Measurements from ENCODE around the gene LGALS16. TPM values are rescaled to one million over a fixed set of nuclear protein-coding genes. Genes with fewer than 3 reads are reported as not detected.

Gene LGALS16

DNA sequence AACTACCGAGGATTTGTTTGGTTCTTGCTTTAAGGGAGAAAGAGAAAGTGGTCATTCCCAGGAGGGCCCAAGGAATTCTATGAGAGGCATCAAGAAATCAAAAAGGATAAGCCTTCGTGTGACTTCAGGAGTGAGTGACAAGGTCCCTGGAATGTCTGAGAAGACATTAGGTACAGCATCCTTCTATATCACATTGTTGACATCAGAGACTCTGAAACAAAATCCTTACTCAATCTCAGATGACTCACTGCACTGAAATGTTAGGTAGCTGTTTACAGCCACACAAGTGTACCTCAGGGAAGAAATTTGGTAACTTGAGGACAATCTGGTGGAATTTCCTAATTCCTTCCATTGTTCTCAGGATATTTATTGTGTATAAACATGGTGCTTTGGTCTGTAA is 40.7 kb downstream of the LGALS16 start:
- H3K27me3 ChIP-seq (ENCODE audit: control insufficient read depth, insufficient read depth, low read length), result peaks cover 20% of the 10 kb centered on the region
- H3K9me3 ChIP-seq (replicated peaks; ENCODE audit: low read length), result no peaks in the 10 kb centered on the region
- H3K9ac ChIP-seq (ENCODE audit: low read depth, low read length), result no peak overlapping the region
- no peaks in the 10 kb centered on the region for H3K4me1 ChIP-seq (ENCODE audit: control insufficient read depth, insufficient read depth, low read length)
- no peak overlapping the region for H3K4me3 ChIP-seq (ENCODE audit: low read length)
- H3K36me3 ChIP-seq (ENCODE audit: insufficient read depth, low read length), result no peaks in the 10 kb centered on the region
- H3K4me2 ChIP-seq (ENCODE audit: low read length), result no peak overlapping the region

GRCh38 chr19:39698535-39698934 is 42.8 kb downstream of the LGALS16 start:
- Histone ChIP-seq H3K4me2 (ENCODE audit: low read length) (no peak overlapping the region), H3K4me1 (ENCODE audit: control insufficient read depth, insufficient read depth, low read length) (no peaks in the 10 kb centered on the region), H3K36me3 (ENCODE audit: insufficient read depth, low read length) (no peaks in the 10 kb centered on the region), H3K4me3 (ENCODE audit: low read length) (no peak overlapping the region), H3K9ac (ENCODE audit: low read depth, low read length) (no peak overlapping the region), H3K27me3 (ENCODE audit: control insufficient read depth, insufficient read depth, low read length) (peaks cover 16% of the 10 kb centered on the region), H3K9me3 (replicated peaks; ENCODE audit: low read length) (no peaks in the 10 kb centered on the region)

- no peaks in the 10 kb centered on the region for H3K36me3 ChIP-seq (ENCODE audit: insufficient read depth, low read length)
- H3K4me1 ChIP-seq (ENCODE audit: control insufficient read depth, insufficient read depth, low read length), result no peaks in the 10 kb centered on the region
- no peak overlapping the region for H3K4me3 ChIP-seq (ENCODE audit: low read length)
- no peak overlapping the region for H3K9ac ChIP-seq (ENCODE audit: low read depth, low read length)
- H3K9me3 ChIP-seq (replicated peaks; ENCODE audit: low read length), result no peaks in the 10 kb centered on the region
- H3K4me2 ChIP-seq (ENCODE audit: low read length), result no peak overlapping the region
- peaks cover 3% of the 10 kb centered on the region for H3K27me3 ChIP-seq (ENCODE audit: control insufficient read depth, insufficient read depth, low read length)
Observed at GRCh38 chr19:39701291-39701690, 45.6 kb downstream of the LGALS16 start.

DNA sequence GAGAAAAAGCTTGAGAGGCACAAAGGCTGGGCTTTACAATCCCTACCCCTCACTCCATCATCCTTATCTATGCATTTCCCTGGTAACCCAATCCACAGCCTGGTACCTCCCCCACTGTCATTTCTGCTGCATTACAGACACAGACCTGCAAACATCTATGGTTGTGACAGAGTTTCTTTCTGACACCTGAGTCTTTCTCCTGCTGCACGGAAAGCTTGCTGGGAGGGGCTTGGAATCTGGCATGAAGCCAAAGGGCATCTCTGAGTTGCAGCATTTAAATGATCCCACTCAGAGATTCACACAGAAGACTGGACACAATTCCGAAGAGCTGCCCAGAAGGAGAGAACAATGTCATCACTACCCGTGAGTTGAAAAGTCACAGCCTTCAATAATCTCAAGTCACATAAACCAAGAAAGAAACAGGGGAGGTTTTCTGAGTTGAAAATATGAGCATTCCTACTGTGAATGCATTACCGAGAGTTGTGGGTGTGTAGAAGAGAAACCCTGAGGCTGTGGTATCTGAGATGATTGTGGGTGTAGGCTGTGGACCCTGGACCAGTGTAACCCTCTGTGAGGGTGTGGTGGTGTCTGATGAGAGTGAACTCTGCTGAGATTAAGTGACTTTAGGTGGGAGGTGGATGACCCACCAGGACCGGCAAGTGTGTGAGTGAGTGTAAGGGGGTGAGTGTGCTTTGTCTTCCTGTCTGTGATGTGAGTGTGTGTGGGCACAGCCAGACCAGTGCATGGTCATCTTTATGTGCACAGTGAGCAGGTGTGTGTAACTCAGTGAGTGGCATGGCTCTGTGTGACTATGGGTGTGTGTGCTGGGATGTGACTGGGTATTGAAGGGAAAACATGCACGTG is 48.7 kb downstream of the LGALS16 start, which contains the start of gene LGALS14:
TSS of gene LGALS14 (plus strand) at position 301 of the 864 bp plus-strand sequence. CDS start at position 349, 48 bp downstream.
- no peak within 1 kb of the TSS for H3K4me3 ChIP-seq (ENCODE audit: low read length)
- no peaks in the 10 kb centered on the region for H3K9me3 ChIP-seq (replicated peaks; ENCODE audit: low read length)
- no peaks in the 10 kb centered on the region for H3K27me3 ChIP-seq (ENCODE audit: control insufficient read depth, insufficient read depth, low read length)
- H3K9ac ChIP-seq (ENCODE audit: low read depth, low read length), result no peak within 1 kb of the TSS
- no peaks in the 10 kb centered on the region for H3K4me1 ChIP-seq (ENCODE audit: control insufficient read depth, insufficient read depth, low read length)
- no peak within 1 kb of the TSS for H3K4me2 ChIP-seq (ENCODE audit: low read length)
- no peaks in the 10 kb centered on the region for H3K36me3 ChIP-seq (ENCODE audit: insufficient read depth, low read length)

DNA sequence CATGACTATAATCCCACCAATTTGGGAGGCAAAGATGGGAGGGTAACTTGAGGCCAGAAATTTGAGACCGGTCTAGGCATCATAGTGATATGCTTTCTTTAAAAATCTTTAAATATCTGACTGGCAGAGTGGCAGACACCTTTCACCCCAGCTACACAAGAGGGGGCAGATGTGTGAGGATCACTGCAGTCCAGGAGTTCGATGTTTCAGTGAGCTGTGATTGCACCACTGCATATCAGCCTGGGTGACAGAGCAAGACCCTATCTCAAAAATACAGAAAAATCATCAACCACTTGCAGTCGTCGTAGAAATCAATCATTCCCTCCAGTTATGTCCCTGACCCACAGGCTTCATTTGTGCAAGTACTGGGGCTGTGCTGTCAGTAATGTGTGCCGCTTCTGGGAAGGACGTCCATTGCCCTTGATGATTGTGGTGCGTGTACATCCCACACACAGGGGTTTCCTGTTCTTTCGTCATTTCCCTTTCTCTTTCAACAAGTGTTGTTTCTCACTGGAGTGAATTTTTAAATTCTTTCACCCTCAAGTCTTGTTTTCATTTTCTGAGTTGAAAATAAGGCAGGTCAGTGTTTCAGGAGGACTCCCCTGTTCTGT is 50.0 kb downstream of the LGALS16 start:
- no peak overlapping the region for H3K4me2 ChIP-seq (ENCODE audit: low read length)
- no peak overlapping the region for H3K9ac ChIP-seq (ENCODE audit: low read depth, low read length)

GRCh38 chr19:39708594-39708993 is 52.9 kb downstream of the LGALS16 start:
- Histone ChIP-seq H3K9me3 (replicated peaks; ENCODE audit: low read length) (no peaks in the 10 kb centered on the region), H3K4me3 (ENCODE audit: low read length) (no peak overlapping the region), H3K9ac (ENCODE audit: low read depth, low read length) (no peak overlapping the region), H3K36me3 (ENCODE audit: insufficient read depth, low read length) (no peaks in the 10 kb centered on the region), H3K4me2 (ENCODE audit: low read length) (no peak overlapping the region), H3K4me1 (ENCODE audit: control insufficient read depth, insufficient read depth, low read length) (no peaks in the 10 kb centered on the region), H3K27me3 (ENCODE audit: control insufficient read depth, insufficient read depth, low read length) (peaks cover 5% of the 10 kb centered on the region)

More for the DNA sequence above, 50.0 kb downstream of the LGALS16 start:
- no peaks in the 10 kb centered on the region for H3K27me3 ChIP-seq (ENCODE audit: control insufficient read depth, insufficient read depth, low read length)
- no peaks in the 10 kb centered on the region for H3K36me3 ChIP-seq (ENCODE audit: insufficient read depth, low read length)
- H3K4me3 ChIP-seq (ENCODE audit: low read length), result no peak overlapping the region
- no peaks in the 10 kb centered on the region for H3K9me3 ChIP-seq (replicated peaks; ENCODE audit: low read length)
- H3K4me1 ChIP-seq (ENCODE audit: control insufficient read depth, insufficient read depth, low read length), result no peaks in the 10 kb centered on the region

DNA sequence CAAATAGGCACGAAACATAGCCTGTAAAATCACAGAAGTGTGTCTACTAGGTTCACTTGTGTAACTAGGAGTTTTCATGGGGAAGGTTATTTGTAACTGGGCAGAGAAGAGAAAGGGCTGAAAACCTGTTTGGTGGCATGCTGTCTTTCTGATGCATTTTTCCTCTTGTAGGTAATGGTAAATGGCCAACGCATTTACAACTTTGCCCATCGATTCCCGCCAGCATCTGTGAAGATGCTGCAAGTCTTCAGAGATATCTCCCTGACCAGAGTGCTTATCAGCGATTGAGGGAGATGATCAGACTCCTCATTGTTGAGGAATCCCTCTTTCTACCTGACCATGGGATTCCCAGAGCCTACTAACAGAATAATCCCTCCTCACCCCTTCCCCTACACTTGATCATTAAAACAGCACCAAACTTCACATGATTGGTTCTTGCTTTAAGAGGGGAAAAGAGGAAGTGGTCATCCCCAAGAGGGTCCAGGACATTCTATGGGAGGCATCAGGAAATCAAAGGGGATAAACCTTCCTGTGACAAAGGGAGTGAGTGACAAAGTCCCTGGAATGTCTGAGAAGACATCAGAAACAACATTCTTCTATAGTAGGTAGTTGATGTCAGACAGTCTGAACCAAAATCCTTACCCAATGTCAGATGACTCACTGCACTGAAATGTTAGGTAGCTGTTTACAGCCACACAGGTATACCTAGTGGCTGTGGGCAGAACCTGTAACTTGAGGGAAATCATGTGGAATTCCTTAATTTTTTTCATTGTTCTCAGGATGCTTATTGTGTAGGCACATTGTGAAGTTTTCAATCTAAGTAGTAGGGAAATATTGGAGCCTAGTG is 53.5 kb downstream of the LGALS16 start:
- H3K4me2 ChIP-seq (ENCODE audit: low read length), result no peak overlapping the region
- H3K27me3 ChIP-seq (ENCODE audit: control insufficient read depth, insufficient read depth, low read length), result peaks cover 5% of the 10 kb centered on the region
- H3K9ac ChIP-seq (ENCODE audit: low read depth, low read length), result no peak overlapping the region
- H3K4me3 ChIP-seq (ENCODE audit: low read length), result no peak overlapping the region
- H3K4me1 ChIP-seq (ENCODE audit: control insufficient read depth, insufficient read depth, low read length), result no peaks in the 10 kb centered on the region
- no peaks in the 10 kb centered on the region for H3K9me3 ChIP-seq (replicated peaks; ENCODE audit: low read length)
- no peaks in the 10 kb centered on the region for H3K36me3 ChIP-seq (ENCODE audit: insufficient read depth, low read length)

Small RNAs within 50 kb of the gene (small RNA-seq; reads per million reads assigned to genes)
- not detected for gene AC005176.2
- not detected for gene RPS29P27
- not detected for gene RPS29P30

All from skeletal muscle satellite cell (primary cell).